HepG2 (cell line): ENCODE measurements around the gene TRIM37. TPM values are rescaled to one million over a fixed set of nuclear protein-coding genes. Genes with fewer than 3 reads are reported as not detected.

Source experiments
- ATAC-seq: fragments of 200-7000 bp; cut with Tn5 transposase; 3 replicates; pipeline ENCODE4 v1.9.1; 2020; ENCODE audit warnings: mild to moderate bottlenecking, moderate library complexity
- BruUV-seq: library from RNA; stranded (reverse); fragments of 400-500 nt; replicated peaks from 2 replicates; lab custom pipeline; 2021; lab: Mats Ljungman, UMichigan
- CTCF ChIA-PET: fragments of 300-600 bp; formaldehyde crosslinking; extraction: SDS; loops from one replicate; lab custom pipeline; 2021; ENCODE audit warnings: low total read pairs, inconsistent platforms, low intra/inter-chr PET ratio; lab: Yijun Ruan, JAX
- POLR2A ChIA-PET: fragments of 350-600 bp; sonication (Branson Sonifier 250); formaldehyde crosslinking; loops from one replicate; lab custom pipeline; 2020; ENCODE audit warnings: antibody characterized with exemption, inconsistent platforms; lab: Yijun Ruan, JAX
- DNase-seq: peaks from one replicate; pipeline ENCODE4 v3.0.0-alpha.2; 2015; ENCODE audit warnings: low spot score
- FAIRE-seq: peaks from 3 replicates; lab custom pipeline; 2011; peaks lifted over from hg19 to GRCh38; lab: Jason Lieb, UNC
- H2AFZ ChIP-seq: one replicate; pipeline ENCODE4 v1.6.1; 2011; ENCODE audit warnings: low read length, inconsistent platforms
- H3K27ac ChIP-seq: fragments of 300-600 bp; 3 replicates; pipeline ENCODE4 v1.8.0; 2011; ENCODE audit warnings: mixed run types, mild to moderate bottlenecking, mixed read lengths, low read length, inconsistent platforms; ENCODE audit not compliant: insufficient read depth; ENCODE audit errors: extremely low read length
- H3K27me3 ChIP-seq, 2 experiments: fragments of 200-600 bp in 1 of 2; 2 replicates in 1 of 2; 3 replicates in 1 of 2; pipeline versions ENCODE4 v1.6.0 to v1.8.0; 2011; ENCODE audit warnings: low read length in 2 of 2, mild to moderate bottlenecking in 2 of 2, moderate library complexity in 2 of 2, inconsistent platforms in 1 of 2; ENCODE audit not compliant: insufficient read depth in 2 of 2, control insufficient read depth in 1 of 2
- H3K36me3 ChIP-seq, 2 experiments: fragments of 200-600 bp in 1 of 2; replicated peaks in 1 of 2; 2 replicates in 1 of 2; 3 replicates in 1 of 2; pipeline versions ENCODE4 v1.5.1 to v1.8.0; 2011; ENCODE audit warnings: low read length in 2 of 2, inconsistent platforms in 1 of 2; ENCODE audit not compliant: insufficient read depth in 2 of 2, control insufficient read depth in 1 of 2
- H3K4me1 ChIP-seq: 2 replicates; pipeline ENCODE4 v1.5.1; 2012; ENCODE audit warnings: low read length, inconsistent platforms; ENCODE audit not compliant: insufficient read depth
- H3K4me2 ChIP-seq: 2 replicates; pipeline ENCODE4 v1.6.0; 2011; ENCODE audit warnings: low read depth, low read length, inconsistent platforms
- H3K4me3 ChIP-seq, 3 experiments: fragments of 200-600 bp in 1 of 3; sonication (generic), shearing (Covaris generic) in 1 of 3; replicated peaks in 1 of 3; 2 replicates each; pipeline ENCODE4 v1.5.1; 2011 to 2016; ENCODE audit warnings: low read length in 3 of 3, inconsistent platforms in 2 of 3, low read depth in 2 of 3, mild to moderate bottlenecking in 2 of 3, control low read depth in 1 of 3, mixed read lengths in 1 of 3; ENCODE audit not compliant: insufficient read depth in 1 of 3
- H3K79me2 ChIP-seq: one replicate; pipeline ENCODE4 v1.6.1; 2011; ENCODE audit warnings: low read length, inconsistent platforms; ENCODE audit not compliant: insufficient read depth
- H3K9ac ChIP-seq: 2 replicates; pipeline ENCODE4 v1.6.0; 2011; ENCODE audit warnings: mild to moderate bottlenecking, low read depth, low read length, inconsistent platforms; ENCODE audit not compliant: insufficient read depth
- H3K9me3 ChIP-seq: 2 replicates; pipeline ENCODE4 v1.5.1; 2012; ENCODE audit warnings: mild to moderate bottlenecking, low read length
- H4K20me1 ChIP-seq: 2 replicates; pipeline ENCODE4 v1.6.0; 2011; ENCODE audit warnings: inconsistent platforms, mild to moderate bottlenecking, low read length, moderate library complexity; ENCODE audit not compliant: insufficient read depth
- AHR ChIP-seq: IDR thresholded peaks from 2 replicates; pipeline ENCODE4 v1.6.1; 2018; ENCODE audit warnings: missing genetic modification reagents, missing compliant biosample characterization
- HOXA7 ChIP-seq: sonication (generic); formaldehyde crosslinking; IDR thresholded peaks from 2 replicates; pipeline ENCODE4 v1.8.1; 2022; ENCODE audit warnings: mild to moderate bottlenecking, missing genetic modification reagents, moderate library complexity
- KAT2B ChIP-seq: fragments of 150-350 bp; IDR thresholded peaks from 2 replicates; pipeline ENCODE4 v1.6.1; 2014; ENCODE audit warnings: low read depth, low read length, borderline replicate concordance
- NR2C2 ChIP-seq: sonication (generic); formaldehyde crosslinking; IDR thresholded peaks from 2 replicates; pipeline ENCODE4 v1.4.0; 2020; ENCODE audit warnings: missing genetic modification reagents, mild to moderate bottlenecking, moderate library complexity, borderline replicate concordance
- RARA ChIP-seq: IDR thresholded peaks from 2 replicates; pipeline ENCODE4 v1.6.1; 2016; ENCODE audit warnings: missing genetic modification reagents, missing compliant biosample characterization
- RBM22 ChIP-seq: fragments of 200-400 bp; formaldehyde crosslinking; optimal IDR thresholded peaks from 2 replicates; pipeline ENCODE3; 2017; ENCODE audit warnings: mild to moderate bottlenecking, low read length, moderate library complexity
- SPEN ChIP-seq: sonication (generic); formaldehyde crosslinking; IDR thresholded peaks from 2 replicates; pipeline ENCODE4 v1.5.1; 2020; ENCODE audit warnings: low read depth, mild to moderate bottlenecking, missing genetic modification reagents
- SRSF9 ChIP-seq: fragments of 200-400 bp; formaldehyde crosslinking; IDR thresholded peaks from 2 replicates; pipeline ENCODE4 v1.6.1; 2018; ENCODE audit warnings: borderline replicate concordance, mild to moderate bottlenecking, low read depth, low read length; ENCODE audit not compliant: insufficient read depth, poor library complexity, severe bottlenecking
- ZNF432 ChIP-seq: sonication (generic); formaldehyde crosslinking; IDR thresholded peaks from 2 replicates; pipeline ENCODE4 v1.5.0; 2020; ENCODE audit warnings: missing genetic modification reagents, mild to moderate bottlenecking, borderline replicate concordance
- ZNF709 ChIP-seq: sonication (generic); formaldehyde crosslinking; IDR thresholded peaks from 2 replicates; pipeline ENCODE4 v1.5.0; 2020; ENCODE audit warnings: mild to moderate bottlenecking, missing genetic modification reagents
- WGBS: methylation state at CpG from one replicate; pipeline ENCODE4 v1.1.6; 2017; ENCODE audit warnings: low lambda C conversion rate; 5-methylcytosine and 5-hydroxymethylcytosine counted together
- in situ Hi-C: cut with HindIII; loops from 2 replicates; pipeline ENCODE4 v1.10.0; 2017; ENCODE audit warnings: low pct_unique_long_range_greater_than_20kb; ENCODE audit not compliant: extremely low pct_ligation_motif_present
- intact Hi-C: fragments of 100-400 bp; cut with micrococcal nuclease; formaldehyde crosslinking; loops from one replicate; pipeline ENCODE4 v1.10.0; 2022; ENCODE audit not compliant: unreplicated experiment
- polyA plus RNA-seq, 8 experiments: library from polyadenylated mRNA; depleted of rRNA in 3 of 8; stranded (reverse) in 7 of 8; unstranded in 1 of 8; fragments of >200 nt; fragmentation: Illumina TruSeq in 4 of 8; extraction: Trizol in 4 of 8; gene quantifications; 2 replicates each; pipeline versions ENCODE4 v1.2.1 to v1.2.3, GENCODE V29; 2011 to 2016; ENCODE audit warnings: low read depth in 4 of 8, missing spikeins in 1 of 8, mixed read lengths in 1 of 8; ENCODE audit not compliant: insufficient read depth in 1 of 8
- total RNA-seq, 5 experiments: library from RNA; depleted of rRNA; stranded (reverse); fragments of >200 nt; fragmentation: Illumina TruSeq; extraction: Trizol; gene quantifications; 2 replicates each; pipeline ENCODE4 v1.2.3, GENCODE V29; 2016; ENCODE audit warnings: low read depth in 1 of 5
- TF ChIP-seq, protein P1 (sequence below): sonication (generic); formaldehyde crosslinking; IDR thresholded peaks from 2 replicates; pipeline ENCODE4 v1.5.0; 2020; ENCODE audit warnings: mild to moderate bottlenecking, missing genetic modification reagents, borderline replicate concordance

Gene TRIM37
- total and polyA plus RNA-seq, 2 of the 13 experiments (the other 11 are each of a cell fraction or from before 2014, with no cell fraction given): 12.4 to 39.1 TPM

DNA sequence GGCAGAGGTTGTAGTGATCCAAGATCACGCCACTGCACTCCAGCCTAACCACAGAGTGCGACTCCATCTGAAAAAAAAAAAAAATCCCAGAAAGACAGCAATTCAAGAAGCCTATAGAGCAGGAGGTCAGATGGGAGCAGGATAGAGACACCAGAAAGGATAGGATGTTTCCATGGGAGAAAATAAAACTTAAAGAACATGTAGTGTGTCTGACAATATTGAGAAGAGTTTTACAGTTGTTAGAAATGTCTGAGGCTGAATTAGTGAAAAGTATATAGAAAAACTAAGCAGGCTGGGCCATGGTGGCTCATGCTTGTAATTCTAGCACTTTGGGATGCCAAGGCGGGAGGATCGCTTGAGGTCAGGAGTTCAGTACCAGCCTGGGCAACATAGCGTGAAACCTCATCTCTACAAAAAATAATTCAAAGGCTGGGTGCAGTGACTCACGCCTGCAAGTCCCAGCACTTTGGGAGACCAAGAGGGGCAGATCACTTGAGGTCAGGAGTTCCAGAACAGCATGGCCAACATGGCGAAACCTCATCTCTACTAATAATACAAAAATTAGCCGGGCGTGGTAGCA is 15.3 kb upstream of the TRIM37 start:
- intact Hi-C loops (no loop called here), in situ Hi-C loops (no loop called here)
- no peaks in the 10 kb centered on the region for H3K79me2 ChIP-seq
- CTCF ChIA-PET: no interaction called here
- H3K27me3 ChIP-seq: no peaks in the 10 kb centered on the region
- no peak for ATAC-seq
- H2AFZ ChIP-seq: no peak overlapping the region
- H3K9ac ChIP-seq: no peak overlapping the region
- H3K4me2 ChIP-seq: no peak overlapping the region
- no TSS peak for BruUV-seq
- no peaks in the 10 kb centered on the region for H3K4me1 ChIP-seq
- H3K4me3 ChIP-seq: no peak overlapping the region
- H3K36me3 ChIP-seq: peaks cover 3 to 34% of the 10 kb centered on the region in 2 experiments
- no peak overlapping the region for H3K27ac ChIP-seq
- H3K9me3 ChIP-seq: no peaks in the 10 kb centered on the region
- no peak for TF ChIP-seq AHR
- TF ChIP-seq, all 625 proteins: peak for 0
- over 99% methylated on average over 9 of the region's 9 CpGs for WGBS
- POLR2A ChIA-PET: no interaction called here
- H4K20me1 ChIP-seq: no peaks in the 10 kb centered on the region
- DNase-seq: no peak
- no peak for FAIRE-seq

DNA sequence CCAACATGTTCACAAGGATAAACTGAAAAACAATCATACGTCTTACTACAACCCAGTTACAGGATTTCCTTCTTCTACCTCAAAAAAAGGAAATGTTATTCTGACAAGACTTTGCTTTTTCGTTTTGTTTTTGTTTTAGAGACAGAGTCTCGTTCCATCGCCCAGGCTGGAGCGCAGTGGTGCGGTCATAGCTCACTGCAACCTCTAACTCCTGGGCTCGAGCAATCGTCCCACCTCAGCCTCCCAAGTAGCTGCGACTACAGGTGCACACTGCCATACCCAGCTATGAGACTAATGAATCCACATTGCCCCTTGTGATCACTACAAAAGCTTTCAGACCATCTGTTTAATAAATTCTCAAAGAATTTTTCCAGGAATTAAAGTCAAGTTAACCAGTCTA is 8.8 kb upstream of the TRIM37 start:
- no peak overlapping the region for H3K27ac ChIP-seq
- over 99% methylated on average over 9 of the region's 9 CpGs for WGBS
- no peaks in the 10 kb centered on the region for H3K27me3 ChIP-seq
- H3K4me2 ChIP-seq: no peak overlapping the region
- no peaks in the 10 kb centered on the region for H3K4me1 ChIP-seq
- DNase-seq (no peak), ATAC-seq (no peak), FAIRE-seq (no peak)
- intact Hi-C loops (no loop called here), in situ Hi-C loops (no loop called here)
- H3K9ac ChIP-seq: no peak overlapping the region
- no peak overlapping the region for H3K4me3 ChIP-seq
- peaks cover 3% of the 10 kb centered on the region for H3K79me2 ChIP-seq
- CTCF ChIA-PET: no interaction called here
- no peaks in the 10 kb centered on the region for H4K20me1 ChIP-seq
- TF ChIP-seq SPEN (CRISPR knock-in tag): no peak
- TF ChIP-seq SRSF9: no peak
- TF ChIP-seq HOXA7 (CRISPR knock-in tag): no peak
- TF ChIP-seq KAT2B: no peak
- TF ChIP-seq ZNF432 (CRISPR knock-in tag): no peak
- no peak for TF ChIP-seq NR2C2 (CRISPR knock-in tag)
- TF ChIP-seq RARA: no peak
- TF ChIP-seq, protein P1, sequence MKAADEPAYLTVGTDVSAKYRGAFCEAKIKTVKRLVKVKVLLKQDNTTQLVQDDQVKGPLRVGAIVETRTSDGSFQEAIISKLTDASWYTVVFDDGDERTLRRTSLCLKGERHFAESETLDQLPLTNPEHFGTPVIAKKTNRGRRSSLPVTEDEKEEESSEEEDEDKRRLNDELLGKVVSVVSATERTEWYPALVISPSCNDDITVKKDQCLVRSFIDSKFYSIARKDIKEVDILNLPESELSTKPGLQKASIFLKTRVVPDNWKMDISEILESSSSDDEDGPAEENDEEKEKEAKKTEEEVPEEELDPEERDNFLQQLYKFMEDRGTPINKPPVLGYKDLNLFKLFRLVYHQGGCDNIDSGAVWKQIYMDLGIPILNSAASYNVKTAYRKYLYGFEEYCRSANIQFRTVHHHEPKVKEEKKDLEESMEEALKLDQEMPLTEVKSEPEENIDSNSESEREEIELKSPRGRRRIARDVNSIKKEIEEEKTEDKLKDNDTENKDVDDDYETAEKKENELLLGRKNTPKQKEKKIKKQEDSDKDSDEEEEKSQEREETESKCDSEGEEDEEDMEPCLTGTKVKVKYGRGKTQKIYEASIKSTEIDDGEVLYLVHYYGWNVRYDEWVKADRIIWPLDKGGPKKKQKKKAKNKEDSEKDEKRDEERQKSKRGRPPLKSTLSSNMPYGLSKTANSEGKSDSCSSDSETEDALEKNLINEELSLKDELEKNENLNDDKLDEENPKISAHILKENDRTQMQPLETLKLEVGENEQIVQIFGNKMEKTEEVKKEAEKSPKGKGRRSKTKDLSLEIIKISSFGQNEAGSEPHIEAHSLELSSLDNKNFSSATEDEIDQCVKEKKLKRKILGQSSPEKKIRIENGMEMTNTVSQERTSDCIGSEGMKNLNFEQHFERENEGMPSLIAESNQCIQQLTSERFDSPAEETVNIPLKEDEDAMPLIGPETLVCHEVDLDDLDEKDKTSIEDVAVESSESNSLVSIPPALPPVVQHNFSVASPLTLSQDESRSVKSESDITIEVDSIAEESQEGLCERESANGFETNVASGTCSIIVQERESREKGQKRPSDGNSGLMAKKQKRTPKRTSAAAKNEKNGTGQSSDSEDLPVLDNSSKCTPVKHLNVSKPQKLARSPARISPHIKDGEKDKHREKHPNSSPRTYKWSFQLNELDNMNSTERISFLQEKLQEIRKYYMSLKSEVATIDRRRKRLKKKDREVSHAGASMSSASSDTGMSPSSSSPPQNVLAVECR (CRISPR knock-in tag): no peak
- no peak for TF ChIP-seq RBM22
- TF ChIP-seq ZNF709 (CRISPR knock-in tag): no peak
- no TSS peak for BruUV-seq
- no peaks in the 10 kb centered on the region for H3K9me3 ChIP-seq
- no peak overlapping the region for H2AFZ ChIP-seq
- POLR2A ChIA-PET: no interaction called here
- peaks cover 7 to 34% of the 10 kb centered on the region in 2 experiments for H3K36me3 ChIP-seq
